Measurements from ENCODE around the gene ANKDD1A.

Gene ANKDD1A

GRCh38 chr15:64911311-64912186, at the start of gene ANKDD1A:
Gene ANKDD1A (plus strand): TSS chr15:64911902. CDS start chr15:64911931, 29 bp downstream.
- peak in 1 of 2 donors; percentile 28 for DNase-seq (ENCODE audit: low read depth in 1 of 2, low spot score in 1 of 2)

- DNase-seq (ENCODE audit: low read depth in 1 of 2, low spot score in 1 of 2): no peak
These were observed 49.7 kb upstream of the ANKDD1A start for GRCh38 chr15:64861960-64862359.

- no peak for DNase-seq (ENCODE audit: low read depth in 1 of 2, low spot score in 1 of 2)
These were observed 49.3 kb upstream of the ANKDD1A start for GRCh38 chr15:64862408-64862807.

- DNase-seq (ENCODE audit: low read depth in 1 of 2, low spot score in 1 of 2): no peak
These were observed 47.6 kb upstream of the ANKDD1A start for GRCh38 chr15:64864068-64864467.

GRCh38 chr15:64865126-64865997, 46.3 kb upstream of the ANKDD1A start:
- no peak for DNase-seq (ENCODE audit: low read depth in 1 of 2, low spot score in 1 of 2)

GRCh38 chr15:64865998-64866520, 45.6 kb upstream of the ANKDD1A start:
- no peak for DNase-seq (ENCODE audit: low read depth in 1 of 2, low spot score in 1 of 2)

- no peak for DNase-seq (ENCODE audit: low read depth in 1 of 2, low spot score in 1 of 2)
These were observed 42.2 kb upstream of the ANKDD1A start for GRCh38 chr15:64869501-64869900.

- no peak for DNase-seq (ENCODE audit: low read depth in 1 of 2, low spot score in 1 of 2)
These were observed 41.3 kb upstream of the ANKDD1A start for GRCh38 chr15:64870353-64870752.

GRCh38 chr15:64875641-64876223, 36.0 kb upstream of the ANKDD1A start:
- DNase-seq (ENCODE audit: low read depth in 1 of 2, low spot score in 1 of 2): no peak

GRCh38 chr15:64877435-64877834, 34.3 kb upstream of the ANKDD1A start:
- no peak for DNase-seq (ENCODE audit: low read depth in 1 of 2, low spot score in 1 of 2)

- no peak for DNase-seq (ENCODE audit: low read depth in 1 of 2, low spot score in 1 of 2)
These were observed 33.0 kb upstream of the ANKDD1A start for GRCh38 chr15:64878705-64879104.

GRCh38 chr15:64883100-64883581, 28.6 kb upstream of the ANKDD1A start:
- DNase-seq (ENCODE audit: low read depth in 1 of 2, low spot score in 1 of 2): no peak

- peak; percentile 40 to 70 for DNase-seq (ENCODE audit: low read depth in 1 of 2, low spot score in 1 of 2)
These were observed 27.6 kb upstream of the ANKDD1A start for GRCh38 chr15:64883997-64884511.

GRCh38 chr15:64884679-64885078, 27.0 kb upstream of the ANKDD1A start:
- DNase-seq (ENCODE audit: low read depth in 1 of 2, low spot score in 1 of 2): no peak

GRCh38 chr15:64888336-64888735, 23.4 kb upstream of the ANKDD1A start:
- DNase-seq (ENCODE audit: low read depth in 1 of 2, low spot score in 1 of 2): no peak

- no peak for DNase-seq (ENCODE audit: low read depth in 1 of 2, low spot score in 1 of 2)
These were observed 20.1 kb upstream of the ANKDD1A start for GRCh38 chr15:64891561-64891960.

- DNase-seq (ENCODE audit: low read depth in 1 of 2, low spot score in 1 of 2): peak in 1 of 2 donors; percentile 10
These were observed 18.8 kb upstream of the ANKDD1A start for GRCh38 chr15:64892847-64893403.

- DNase-seq (ENCODE audit: low read depth in 1 of 2, low spot score in 1 of 2): peak; percentile 92 to 93
These were observed 18.0 kb upstream of the ANKDD1A start for GRCh38 chr15:64893481-64894394.

GRCh38 chr15:64894395-64895056, 17.2 kb upstream of the ANKDD1A start:
- DNase-seq (ENCODE audit: low read depth in 1 of 2, low spot score in 1 of 2): peak; percentile 53 to 69

Measured in stimulated activated CD4-positive, alpha-beta T cell treated with anti-CD3 and anti-CD28 coated beads, Interleukin-15, amount 100 ng/mL, for 1 hour (primary cell).